ENCODE results near the gene MDM2. TPM values are rescaled to one million over a fixed set of nuclear protein-coding genes. Genes with fewer than 3 reads are reported as not detected.

MDM2 gene
- total RNA-seq, 1 experiment from 2014 or later: 207 TPM

- TF ChIP-seq E2F5 (CRISPR knock-in tag; IDR thresholded peaks at IDR 0.05) (no peak), ETV6 (CRISPR knock-in tag; IDR thresholded peaks at IDR 0.05) (no peak), ZNF232 (CRISPR knock-in tag; IDR thresholded peaks at IDR 0.05) (no peak)
- Mint-ChIP-seq H3K9me3 (no peaks in the 10 kb centered on the region), H3K4me3 (no peak overlapping the region), H3K27me3 (ENCODE audit: low read depth) (no peaks in the 10 kb centered on the region), H3K36me3 (peaks cover 36% of the 10 kb centered on the region), H3K27ac (peak overlapping the region; percentile 43; the same call in 1 of the 2 replicates), H3K4me1 (peaks cover 7% of the 10 kb centered on the region)
- CTCF ChIA-PET: no interaction called here
- DNase-seq (ENCODE audit: low spot score): no peak
- no peak for ATAC-seq
- POLR2A ChIA-PET: no interaction called here
These were observed 46.5 kb upstream of the MDM2 start for GRCh38 chr12:68761442-68761812.

GRCh38 chr12:68761901-68762630 lies 45.9 kb upstream of the MDM2 start:
- TF ChIP-seq FOXK1 (CRISPR knock-in tag; IDR thresholded peaks at IDR 0.05) (no peak), IRF1 (CRISPR knock-in tag; IDR thresholded peaks at IDR 0.05) (no peak), NR1H2 (CRISPR knock-in tag; IDR thresholded peaks at IDR 0.05) (no peak), PRDM15 (CRISPR knock-in tag; IDR thresholded peaks at IDR 0.05) (no peak), NR3C1 (CRISPR knock-in tag; conservative IDR thresholded peaks at IDR 0.05; ENCODE audit: low read depth) (no peak), ZNF219 (CRISPR knock-in tag; IDR thresholded peaks at IDR 0.05; ENCODE audit: borderline replicate concordance) (no peak), E2F1 (CRISPR knock-in tag; IDR thresholded peaks at IDR 0.05) (no peak), PRRX2 (CRISPR knock-in tag; IDR thresholded peaks at IDR 0.05) (no peak)
- TF ChIP-seq, protein P1, sequence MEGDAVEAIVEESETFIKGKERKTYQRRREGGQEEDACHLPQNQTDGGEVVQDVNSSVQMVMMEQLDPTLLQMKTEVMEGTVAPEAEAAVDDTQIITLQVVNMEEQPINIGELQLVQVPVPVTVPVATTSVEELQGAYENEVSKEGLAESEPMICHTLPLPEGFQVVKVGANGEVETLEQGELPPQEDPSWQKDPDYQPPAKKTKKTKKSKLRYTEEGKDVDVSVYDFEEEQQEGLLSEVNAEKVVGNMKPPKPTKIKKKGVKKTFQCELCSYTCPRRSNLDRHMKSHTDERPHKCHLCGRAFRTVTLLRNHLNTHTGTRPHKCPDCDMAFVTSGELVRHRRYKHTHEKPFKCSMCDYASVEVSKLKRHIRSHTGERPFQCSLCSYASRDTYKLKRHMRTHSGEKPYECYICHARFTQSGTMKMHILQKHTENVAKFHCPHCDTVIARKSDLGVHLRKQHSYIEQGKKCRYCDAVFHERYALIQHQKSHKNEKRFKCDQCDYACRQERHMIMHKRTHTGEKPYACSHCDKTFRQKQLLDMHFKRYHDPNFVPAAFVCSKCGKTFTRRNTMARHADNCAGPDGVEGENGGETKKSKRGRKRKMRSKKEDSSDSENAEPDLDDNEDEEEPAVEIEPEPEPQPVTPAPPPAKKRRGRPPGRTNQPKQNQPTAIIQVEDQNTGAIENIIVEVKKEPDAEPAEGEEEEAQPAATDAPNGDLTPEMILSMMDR (IDR thresholded peaks at IDR 0.05): no peak
- TF ChIP-seq, protein P2, sequence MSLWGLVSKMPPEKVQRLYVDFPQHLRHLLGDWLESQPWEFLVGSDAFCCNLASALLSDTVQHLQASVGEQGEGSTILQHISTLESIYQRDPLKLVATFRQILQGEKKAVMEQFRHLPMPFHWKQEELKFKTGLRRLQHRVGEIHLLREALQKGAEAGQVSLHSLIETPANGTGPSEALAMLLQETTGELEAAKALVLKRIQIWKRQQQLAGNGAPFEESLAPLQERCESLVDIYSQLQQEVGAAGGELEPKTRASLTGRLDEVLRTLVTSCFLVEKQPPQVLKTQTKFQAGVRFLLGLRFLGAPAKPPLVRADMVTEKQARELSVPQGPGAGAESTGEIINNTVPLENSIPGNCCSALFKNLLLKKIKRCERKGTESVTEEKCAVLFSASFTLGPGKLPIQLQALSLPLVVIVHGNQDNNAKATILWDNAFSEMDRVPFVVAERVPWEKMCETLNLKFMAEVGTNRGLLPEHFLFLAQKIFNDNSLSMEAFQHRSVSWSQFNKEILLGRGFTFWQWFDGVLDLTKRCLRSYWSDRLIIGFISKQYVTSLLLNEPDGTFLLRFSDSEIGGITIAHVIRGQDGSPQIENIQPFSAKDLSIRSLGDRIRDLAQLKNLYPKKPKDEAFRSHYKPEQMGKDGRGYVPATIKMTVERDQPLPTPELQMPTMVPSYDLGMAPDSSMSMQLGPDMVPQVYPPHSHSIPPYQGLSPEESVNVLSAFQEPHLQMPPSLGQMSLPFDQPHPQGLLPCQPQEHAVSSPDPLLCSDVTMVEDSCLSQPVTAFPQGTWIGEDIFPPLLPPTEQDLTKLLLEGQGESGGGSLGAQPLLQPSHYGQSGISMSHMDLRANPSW (CRISPR knock-in tag; conservative IDR thresholded peaks at IDR 0.05; ENCODE audit: low read depth): no peak
- H3K4me1 Mint-ChIP-seq: peaks cover 7% of the 10 kb centered on the region
- CTCF ChIA-PET: no interaction called here
- POLR2A ChIA-PET: no interaction called here
- H3K36me3 Mint-ChIP-seq: peaks cover 35% of the 10 kb centered on the region
- no peak for ATAC-seq
- H3K27ac Mint-ChIP-seq: peak overlapping the region; percentile 43; the same call in 1 of the 2 replicates
- no peaks in the 10 kb centered on the region for H3K27me3 Mint-ChIP-seq (ENCODE audit: low read depth)
- no peak for DNase-seq (ENCODE audit: low spot score)
- no peaks in the 10 kb centered on the region for H3K9me3 Mint-ChIP-seq
- H3K4me3 Mint-ChIP-seq: no peak overlapping the region
